ENCODE results near the gene PRKAR1B. TPM values are rescaled to one million over a fixed set of nuclear protein-coding genes. Genes with fewer than 3 reads are reported as not detected.

The PRKAR1B gene
- total RNA-seq, 1 experiment from 2014 or later, result 51.7 TPM

DNA sequence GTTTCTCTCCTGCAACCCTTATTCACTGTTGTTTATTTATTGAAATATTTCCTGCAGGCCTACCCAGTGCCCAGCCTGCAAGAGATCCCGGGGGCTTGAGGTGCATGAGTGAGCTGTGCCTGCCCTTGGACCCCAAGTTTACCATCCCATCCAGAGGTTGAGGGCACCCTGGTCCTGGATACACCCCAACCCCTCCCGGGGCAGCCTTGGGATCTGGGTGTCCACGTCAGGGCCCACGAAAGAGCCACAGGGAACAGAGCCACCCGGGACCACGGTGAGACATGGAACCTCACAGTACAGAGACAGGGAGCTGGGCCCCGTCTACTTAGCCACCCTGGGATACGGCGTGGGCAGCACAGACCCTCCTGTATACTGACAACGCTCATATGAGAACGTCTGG lies 178.7 kb downstream of the PRKAR1B start:
- intact Hi-C loops (cut with micrococcal nuclease; ENCODE audit: unreplicated experiment), result no loop called here
- Histone ChIP-seq H3K36me3 (ENCODE audit: low read depth) (no peaks in the 10 kb centered on the region), H3K27me3 (ENCODE audit: insufficient read depth, low read depth) (no peaks in the 10 kb centered on the region), H3K4me3 (no peak overlapping the region), H3F3A (ENCODE audit: insufficient read depth, low read depth) (peaks cover 20% of the 10 kb centered on the region; the same call in 1 of the 2 replicates), H3K9me3 (ENCODE audit: insufficient read depth, low read depth) (no peaks in the 10 kb centered on the region), H2AFZ (no peak overlapping the region), H3K9me2 (ENCODE audit: insufficient read depth) (no peaks in the 10 kb centered on the region), H4K20me1 (ENCODE audit: insufficient read depth) (no peaks in the 10 kb centered on the region), H3K4me1 (replicated peaks; ENCODE audit: insufficient read depth) (peaks cover 13% of the 10 kb centered on the region), H3K79me2 (ENCODE audit: low read depth) (no peaks in the 10 kb centered on the region), H3K27ac (no peak overlapping the region), H3K4me2 (no peak overlapping the region)
- DNase-seq, result no peak
- no TSS peak for BruUV-seq (replicated peaks)
- ChIA-PET POLR2A (ENCODE audit: unreplicated experiment) (no interaction called here), CTCF (no interaction called here)
- no peak for TF ChIP-seq EZH2 (IDR thresholded peaks at IDR 0.05; ENCODE audit: low read depth)
- TF ChIP-seq, protein P1, sequence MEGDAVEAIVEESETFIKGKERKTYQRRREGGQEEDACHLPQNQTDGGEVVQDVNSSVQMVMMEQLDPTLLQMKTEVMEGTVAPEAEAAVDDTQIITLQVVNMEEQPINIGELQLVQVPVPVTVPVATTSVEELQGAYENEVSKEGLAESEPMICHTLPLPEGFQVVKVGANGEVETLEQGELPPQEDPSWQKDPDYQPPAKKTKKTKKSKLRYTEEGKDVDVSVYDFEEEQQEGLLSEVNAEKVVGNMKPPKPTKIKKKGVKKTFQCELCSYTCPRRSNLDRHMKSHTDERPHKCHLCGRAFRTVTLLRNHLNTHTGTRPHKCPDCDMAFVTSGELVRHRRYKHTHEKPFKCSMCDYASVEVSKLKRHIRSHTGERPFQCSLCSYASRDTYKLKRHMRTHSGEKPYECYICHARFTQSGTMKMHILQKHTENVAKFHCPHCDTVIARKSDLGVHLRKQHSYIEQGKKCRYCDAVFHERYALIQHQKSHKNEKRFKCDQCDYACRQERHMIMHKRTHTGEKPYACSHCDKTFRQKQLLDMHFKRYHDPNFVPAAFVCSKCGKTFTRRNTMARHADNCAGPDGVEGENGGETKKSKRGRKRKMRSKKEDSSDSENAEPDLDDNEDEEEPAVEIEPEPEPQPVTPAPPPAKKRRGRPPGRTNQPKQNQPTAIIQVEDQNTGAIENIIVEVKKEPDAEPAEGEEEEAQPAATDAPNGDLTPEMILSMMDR (conservative IDR thresholded peaks at IDR 0.05), result no peak

DNA sequence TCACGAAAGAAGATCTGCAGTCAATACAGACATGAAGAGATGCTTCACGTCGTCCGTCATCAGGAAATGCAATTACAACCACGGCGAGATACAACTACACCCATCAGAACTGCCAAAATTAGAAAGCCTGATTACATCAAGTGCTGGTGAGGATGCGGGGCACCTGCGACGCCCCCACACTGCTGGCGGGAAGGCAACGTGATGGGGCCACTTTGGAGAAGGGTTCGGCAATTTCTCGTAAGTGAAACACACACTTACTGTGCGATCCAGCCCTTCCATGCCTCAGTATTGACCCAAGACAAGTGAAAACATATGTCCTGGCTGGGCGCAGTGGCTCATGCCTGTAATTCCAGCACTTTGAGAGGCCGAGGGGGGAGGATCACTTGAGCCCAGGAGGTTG lies 181.6 kb downstream of the PRKAR1B start:
- Histone ChIP-seq H4K20me1 (ENCODE audit: insufficient read depth) (no peaks in the 10 kb centered on the region), H3K36me3 (ENCODE audit: low read depth) (no peaks in the 10 kb centered on the region), H3K9me3 (ENCODE audit: insufficient read depth, low read depth) (no peaks in the 10 kb centered on the region), H3K4me3 (no peak overlapping the region), H3K4me1 (replicated peaks; ENCODE audit: insufficient read depth) (peaks cover 38% of the 10 kb centered on the region), H3K9me2 (ENCODE audit: insufficient read depth) (no peaks in the 10 kb centered on the region), H3K4me2 (no peak overlapping the region), H2AFZ (no peak overlapping the region), H3K79me2 (ENCODE audit: low read depth) (no peaks in the 10 kb centered on the region), H3K27ac (no peak overlapping the region), H3K27me3 (ENCODE audit: insufficient read depth, low read depth) (no peaks in the 10 kb centered on the region), H3F3A (ENCODE audit: insufficient read depth, low read depth) (peaks cover 32% of the 10 kb centered on the region)
- BruUV-seq (replicated peaks), result no TSS peak
- no peak for TF ChIP-seq EZH2 (IDR thresholded peaks at IDR 0.05; ENCODE audit: low read depth)
- TF ChIP-seq, protein P1 (conservative IDR thresholded peaks at IDR 0.05), result no peak
- intact Hi-C loops (cut with micrococcal nuclease; ENCODE audit: unreplicated experiment), result no loop called here
- ChIA-PET CTCF (no interaction called here), POLR2A (ENCODE audit: unreplicated experiment) (no interaction called here)
- no peak for DNase-seq

DNA sequence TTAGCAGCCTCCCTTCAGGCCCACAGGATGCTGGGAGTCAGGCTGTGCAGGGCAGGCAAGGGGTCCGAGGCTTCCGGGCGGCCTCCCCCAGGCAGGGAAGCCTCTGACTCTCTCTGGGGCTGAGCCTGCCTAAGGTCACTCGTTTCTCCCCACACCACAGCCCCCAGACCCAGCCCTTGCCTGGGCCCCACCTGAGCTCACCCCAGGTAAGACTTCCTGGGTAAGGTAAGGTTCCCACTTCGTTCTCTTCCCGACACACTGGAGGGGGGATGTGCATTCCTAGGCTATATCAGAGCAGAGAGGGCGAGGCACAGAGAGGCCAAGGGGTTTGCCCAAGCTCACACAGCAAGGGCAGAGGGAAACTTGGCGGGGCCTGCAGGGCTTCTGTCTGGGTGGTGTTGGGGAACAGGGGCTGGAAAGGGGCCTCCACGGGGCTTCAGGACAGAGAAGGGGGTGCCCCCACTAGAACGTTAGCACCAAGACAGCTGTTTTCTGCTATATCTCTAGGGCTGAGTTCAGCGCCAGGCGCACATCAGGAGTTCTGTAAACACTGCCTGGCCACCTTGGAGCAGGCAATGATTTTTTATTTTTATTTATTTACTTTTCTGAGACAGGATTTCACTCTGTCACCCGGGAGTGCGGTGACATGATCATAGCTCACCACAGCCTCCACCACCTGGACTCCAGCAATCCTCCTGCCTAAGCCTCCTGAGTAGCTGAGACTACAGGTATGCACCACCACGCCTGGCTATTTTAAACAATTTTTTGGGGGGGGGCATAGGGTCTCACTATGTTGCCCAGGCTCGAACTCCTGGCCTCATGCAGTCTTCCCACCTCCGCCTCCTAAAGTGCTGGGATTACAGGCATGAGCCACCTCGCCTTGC lies 182.5 kb downstream of the PRKAR1B start:
- Histone ChIP-seq H3K9me3 (ENCODE audit: insufficient read depth, low read depth) (no peaks in the 10 kb centered on the region), H2AFZ (no peak overlapping the region), H3K4me1 (replicated peaks; ENCODE audit: insufficient read depth) (peaks cover 46% of the 10 kb centered on the region), H3K27ac (peak overlapping the region; percentile 79; the same call in 1 of the 2 replicates), H3K27me3 (ENCODE audit: insufficient read depth, low read depth) (no peaks in the 10 kb centered on the region), H3F3A (ENCODE audit: insufficient read depth, low read depth) (peaks cover 38% of the 10 kb centered on the region), H3K79me2 (ENCODE audit: low read depth) (no peaks in the 10 kb centered on the region), H3K36me3 (ENCODE audit: low read depth) (no peaks in the 10 kb centered on the region), H3K9me2 (ENCODE audit: insufficient read depth) (no peaks in the 10 kb centered on the region), H4K20me1 (ENCODE audit: insufficient read depth) (no peaks in the 10 kb centered on the region), H3K4me2 (no peak overlapping the region), H3K4me3 (no peak overlapping the region)
- POLR2A ChIA-PET (ENCODE audit: unreplicated experiment), result no interaction called here
- CTCF ChIA-PET, result no interaction called here
- TF ChIP-seq, protein P1 (conservative IDR thresholded peaks at IDR 0.05), result no peak
- TF ChIP-seq EZH2 (IDR thresholded peaks at IDR 0.05; ENCODE audit: low read depth), result no peak
- no peak for DNase-seq
- intact Hi-C loops (cut with micrococcal nuclease; ENCODE audit: unreplicated experiment), result no loop called here
- no TSS peak for BruUV-seq (replicated peaks)

Data from PC-9 (cell line).